Transverse colon (tissue), 4 donors: ENCODE results near the gene GATAD1. TPM values are rescaled to one million over a fixed set of nuclear protein-coding genes. Genes with fewer than 3 reads are reported as not detected.
A peak's percentile ranks its signal among the peaks of the same experiment; 100 is the strongest.

Experiments
- DNase-seq: peaks from one replicate; pipeline ENCODE4 v3.0.0-alpha.2; 2019
- H3K27ac ChIP-seq, 4 donors: fragments of 200-600 bp; sonication (generic); 2 replicates each; pipeline ENCODE4 v1.5.1; 2016 to 2018; ENCODE audit warnings: inconsistent platforms in 4 of 4
- H3K27me3 ChIP-seq: fragments of 200-600 bp; sonication (generic); 2 replicates; pipeline ENCODE4 v1.5.1; 2017; ENCODE audit warnings: inconsistent platforms
- H3K36me3 ChIP-seq, 4 donors: fragments of 200-600 bp; sonication (generic); 2 replicates each; pipeline ENCODE4 v1.5.1; 2017 to 2019; ENCODE audit warnings: inconsistent platforms in 4 of 4
- H3K4me1 ChIP-seq, 4 donors: fragments of 200-600 bp; sonication (generic); 2 replicates each; pipeline ENCODE4 v1.5.1; 2017 to 2020; ENCODE audit warnings: inconsistent platforms in 4 of 4
- H3K4me3 ChIP-seq, 4 donors: fragments of 200-600 bp; sonication (generic); 1 replicate in 1 of 4; 2 replicates in 3 of 4; pipeline versions ENCODE4 v1.5.1 to v1.6.1; 2017 to 2019; ENCODE audit warnings: inconsistent platforms in 4 of 4
- H3K9me3 ChIP-seq, 2 donors: fragments of 200-600 bp; sonication (generic); 2 replicates each; pipeline ENCODE4 v1.5.1; 2017 to 2019; ENCODE audit warnings: inconsistent platforms in 2 of 2
- CTCF ChIP-seq, 5 experiments: fragments of 200-600 bp in 3 of 5; fragments of 450-650 bp in 2 of 5; sonication (generic) in 3 of 5; IDR thresholded peaks; 1 replicate in 2 of 5; 2 replicates in 3 of 5; pipeline ENCODE4 v1.5.1; 2016 to 2017; ENCODE audit warnings: antibody characterized with exemption in 5 of 5, inconsistent platforms in 3 of 5, mild to moderate bottlenecking in 2 of 5, moderate library complexity in 1 of 5
- EP300 ChIP-seq: sonication (generic); formaldehyde crosslinking; IDR thresholded peaks from one replicate; pipeline ENCODE4 v1.6.1; 2017; ENCODE audit warnings: antibody characterized with exemption, low read depth
- POLR2A ChIP-seq: fragments of 450-650 bp; IDR thresholded peaks from one replicate; pipeline ENCODE4 v1.6.1; 2016; ENCODE audit warnings: antibody characterized with exemption, mild to moderate bottlenecking, moderate library complexity
- POLR2AphosphoS5 ChIP-seq, 3 donors: sonication (generic); formaldehyde crosslinking; IDR thresholded peaks; one replicate each; pipeline ENCODE4 v1.6.1; 2016; ENCODE audit warnings: antibody characterized with exemption in 3 of 3
- WGBS, 2 donors: methylation state at CpG; one replicate each; pipeline ENCODE4 v1.1.5; 2018; ENCODE audit warnings: low coverage in 1 of 2; 5-methylcytosine and 5-hydroxymethylcytosine counted together
- in situ Hi-C, 4 donors: fragments of 200-750 bp; cut with MboI; loops; one replicate each; pipeline versions ENCODE4 v1.15.0 to v1.15.1; 2017; ENCODE audit warnings: low sequenced_read_pairs in 3 of 4, low pct_ligation_motif_present in 1 of 4, low pct_unique_long_range_greater_than_20kb in 1 of 4
- intact Hi-C: fragments of 100-400 bp; cut with DNase I; formaldehyde crosslinking; loops from one replicate; pipeline ENCODE4 v1.15.1; 2023; ENCODE audit warnings: low total_unique reads
- total RNA-seq, 4 donors: library from RNA; depleted of rRNA; stranded (reverse); fragments of >200 nt; gene quantifications; one replicate each; pipeline ENCODE4 v1.1.0, GENCODE V29; 2016

GATAD1 gene
- total RNA-seq, 4 donors from 2014 or later = 18.9 to 57.0 (median 41.7) TPM

GRCh38 chr7:92456236-92456635, 9.0 kb downstream of the GATAD1 start:
- intact Hi-C loops (no loop called here), in situ Hi-C loops (loop anchor here in 1 of 4 donors (25.0 kb wide), 1 partner anchor 619 kb away; no protein-coding TSS in a partner anchor)
- H3K27me3 ChIP-seq = no peaks in the 10 kb centered on the region
- H3K4me3 ChIP-seq = no peak overlapping the region
- H3K4me1 ChIP-seq = peaks cover 0 to 5% (median 0%) of the 10 kb centered on the region in 4 donors
- DNase-seq = no peak
- no peak overlapping the region for H3K27ac ChIP-seq
- no peak for TF ChIP-seq EP300
- TF ChIP-seq POLR2A = no peak
- no peak for TF ChIP-seq CTCF (IDR thresholded peaks at IDR 0.05)
- TF ChIP-seq POLR2AphosphoS5 (IDR thresholded peaks at IDR 0.05) = no peak
- H3K36me3 ChIP-seq = peaks cover 0 to 33% (median 16%) of the 10 kb centered on the region in 4 donors
- 80 to 98% methylated on average over 1 to 2 of the region's 2 CpGs for WGBS, 2 donors
- H3K9me3 ChIP-seq = no peaks in the 10 kb centered on the region

GRCh38 chr7:92460109-92460508, 12.8 kb downstream of the GATAD1 start:
- Histone ChIP-seq H3K36me3 (peaks cover 0 to 23% (median 9%) of the 10 kb centered on the region in 4 donors), H3K9me3 (no peaks in the 10 kb centered on the region), H3K4me3 (no peak overlapping the region), H3K27ac (no peak overlapping the region), H3K27me3 (no peaks in the 10 kb centered on the region), H3K4me1 (peaks cover 0 to 5% (median 0%) of the 10 kb centered on the region in 4 donors)
- in situ Hi-C loops = loop anchor here in 1 of 4 donors (25.0 kb wide), 1 partner anchor 623 kb away; no protein-coding TSS in a partner anchor
- no peak for DNase-seq
- TF ChIP-seq POLR2AphosphoS5 (IDR thresholded peaks at IDR 0.05) (no peak), CTCF (IDR thresholded peaks at IDR 0.05) (no peak), POLR2A (no peak), EP300 (no peak)
- intact Hi-C loops = no loop called here
- 67 to 81% methylated on average over 2 of the region's 2 CpGs for WGBS, 2 donors

GRCh38 chr7:92460510-92460909, 13.2 kb downstream of the GATAD1 start:
- 88 to 95% methylated on average over 3 to 4 of the region's 4 CpGs for WGBS, 2 donors
- Histone ChIP-seq H3K27me3 (no peaks in the 10 kb centered on the region), H3K4me1 (peaks cover 0 to 5% (median 0%) of the 10 kb centered on the region in 4 donors), H3K4me3 (no peak overlapping the region), H3K36me3 (peaks cover 0 to 19% (median 7%) of the 10 kb centered on the region in 4 donors), H3K27ac (no peak overlapping the region), H3K9me3 (no peaks in the 10 kb centered on the region)
- in situ Hi-C loops (loop anchor here in 1 of 4 donors (25.0 kb wide), 1 partner anchor 623 kb away; no protein-coding TSS in a partner anchor), intact Hi-C loops (no loop called here)
- no peak for TF ChIP-seq POLR2AphosphoS5 (IDR thresholded peaks at IDR 0.05)
- TF ChIP-seq CTCF (IDR thresholded peaks at IDR 0.05) = no peak
- no peak for TF ChIP-seq POLR2A
- no peak for TF ChIP-seq EP300
- no peak for DNase-seq

- TF ChIP-seq CTCF (IDR thresholded peaks at IDR 0.05) = peak; percentile 44 to 64 (median 61)
- no peak for TF ChIP-seq POLR2AphosphoS5 (IDR thresholded peaks at IDR 0.05)
- peak; percentile 25 for DNase-seq
- Histone ChIP-seq H3K4me3 (no peak overlapping the region), H3K36me3 (peaks cover 0 to 11% (median 3%) of the 10 kb centered on the region in 4 donors), H3K27ac (no peak overlapping the region), H3K9me3 (no peaks in the 10 kb centered on the region), H3K27me3 (no peaks in the 10 kb centered on the region), H3K4me1 (peaks cover 0 to 5% (median 0%) of the 10 kb centered on the region in 4 donors)
- WGBS, 2 donors = 51 to 69% methylated on average over 5 to 8 of the region's 8 CpGs
- intact Hi-C loops = no loop called here
- in situ Hi-C loops = loop anchor here in 1 of 4 donors (25.0 kb wide), 1 partner anchor 624 kb away; no protein-coding TSS in a partner anchor
These were observed 14.0 kb downstream of the GATAD1 start for GRCh38 chr7:92461027-92462003.
